GM23338 (cell line): ENCODE data around the gene TRAIP.

Source experiments
- CREB1 ChIP-seq: fragments of 250-450 bp; sonication (Bioruptor Pico); IDR thresholded peaks from 2 replicates; pipeline ENCODE4 v1.5.0; 2020; ENCODE audit warnings: low read depth, mild to moderate bottlenecking, moderate library complexity
- EZH2 ChIP-seq: fragments of 200-600 bp; sonication (generic); IDR thresholded peaks from one replicate; pipeline ENCODE4 v1.8.0; 2017; ENCODE audit warnings: antibody characterized with exemption, mild to moderate bottlenecking, low read depth; ENCODE audit not compliant: unreplicated experiment
- EZH2phosphoT487 ChIP-seq: fragments of 200-600 bp; sonication (generic); IDR thresholded peaks from one replicate; pipeline ENCODE4 v1.8.1; 2018; ENCODE audit warnings: antibody characterized with exemption; ENCODE audit not compliant: unreplicated experiment
- POLR2AphosphoS5 ChIP-seq: IDR thresholded peaks from 2 replicates; pipeline ENCODE4 v1.6.1; 2016; ENCODE audit warnings: antibody characterized with exemption, low read depth
- TF ChIP-seq, protein P1 (sequence below), 2 experiments: fragments of 200-600 bp in 1 of 2; sonication (generic) in 1 of 2; conservative IDR thresholded peaks; 2 replicates each; pipeline versions ENCODE4 v1.5.1 to v1.6.1; 2016 to 2017; ENCODE audit warnings: antibody characterized with exemption in 2 of 2, low read depth in 2 of 2, mild to moderate bottlenecking in 2 of 2, moderate library complexity in 1 of 2
- TF ChIP-seq, protein P2 (sequence below): IDR thresholded peaks from one replicate; pipeline ENCODE4 v1.6.1; 2018; ENCODE audit warnings: antibody characterized with exemption; ENCODE audit not compliant: unreplicated experiment

- no peak for TF ChIP-seq EZH2
- TF ChIP-seq, protein P1, sequence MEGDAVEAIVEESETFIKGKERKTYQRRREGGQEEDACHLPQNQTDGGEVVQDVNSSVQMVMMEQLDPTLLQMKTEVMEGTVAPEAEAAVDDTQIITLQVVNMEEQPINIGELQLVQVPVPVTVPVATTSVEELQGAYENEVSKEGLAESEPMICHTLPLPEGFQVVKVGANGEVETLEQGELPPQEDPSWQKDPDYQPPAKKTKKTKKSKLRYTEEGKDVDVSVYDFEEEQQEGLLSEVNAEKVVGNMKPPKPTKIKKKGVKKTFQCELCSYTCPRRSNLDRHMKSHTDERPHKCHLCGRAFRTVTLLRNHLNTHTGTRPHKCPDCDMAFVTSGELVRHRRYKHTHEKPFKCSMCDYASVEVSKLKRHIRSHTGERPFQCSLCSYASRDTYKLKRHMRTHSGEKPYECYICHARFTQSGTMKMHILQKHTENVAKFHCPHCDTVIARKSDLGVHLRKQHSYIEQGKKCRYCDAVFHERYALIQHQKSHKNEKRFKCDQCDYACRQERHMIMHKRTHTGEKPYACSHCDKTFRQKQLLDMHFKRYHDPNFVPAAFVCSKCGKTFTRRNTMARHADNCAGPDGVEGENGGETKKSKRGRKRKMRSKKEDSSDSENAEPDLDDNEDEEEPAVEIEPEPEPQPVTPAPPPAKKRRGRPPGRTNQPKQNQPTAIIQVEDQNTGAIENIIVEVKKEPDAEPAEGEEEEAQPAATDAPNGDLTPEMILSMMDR (conservative IDR thresholded peaks at IDR 0.05; ENCODE audit: low read depth in 2 of 2), result no peak
- TF ChIP-seq POLR2AphosphoS5, result no peak
- TF ChIP-seq, protein P2, sequence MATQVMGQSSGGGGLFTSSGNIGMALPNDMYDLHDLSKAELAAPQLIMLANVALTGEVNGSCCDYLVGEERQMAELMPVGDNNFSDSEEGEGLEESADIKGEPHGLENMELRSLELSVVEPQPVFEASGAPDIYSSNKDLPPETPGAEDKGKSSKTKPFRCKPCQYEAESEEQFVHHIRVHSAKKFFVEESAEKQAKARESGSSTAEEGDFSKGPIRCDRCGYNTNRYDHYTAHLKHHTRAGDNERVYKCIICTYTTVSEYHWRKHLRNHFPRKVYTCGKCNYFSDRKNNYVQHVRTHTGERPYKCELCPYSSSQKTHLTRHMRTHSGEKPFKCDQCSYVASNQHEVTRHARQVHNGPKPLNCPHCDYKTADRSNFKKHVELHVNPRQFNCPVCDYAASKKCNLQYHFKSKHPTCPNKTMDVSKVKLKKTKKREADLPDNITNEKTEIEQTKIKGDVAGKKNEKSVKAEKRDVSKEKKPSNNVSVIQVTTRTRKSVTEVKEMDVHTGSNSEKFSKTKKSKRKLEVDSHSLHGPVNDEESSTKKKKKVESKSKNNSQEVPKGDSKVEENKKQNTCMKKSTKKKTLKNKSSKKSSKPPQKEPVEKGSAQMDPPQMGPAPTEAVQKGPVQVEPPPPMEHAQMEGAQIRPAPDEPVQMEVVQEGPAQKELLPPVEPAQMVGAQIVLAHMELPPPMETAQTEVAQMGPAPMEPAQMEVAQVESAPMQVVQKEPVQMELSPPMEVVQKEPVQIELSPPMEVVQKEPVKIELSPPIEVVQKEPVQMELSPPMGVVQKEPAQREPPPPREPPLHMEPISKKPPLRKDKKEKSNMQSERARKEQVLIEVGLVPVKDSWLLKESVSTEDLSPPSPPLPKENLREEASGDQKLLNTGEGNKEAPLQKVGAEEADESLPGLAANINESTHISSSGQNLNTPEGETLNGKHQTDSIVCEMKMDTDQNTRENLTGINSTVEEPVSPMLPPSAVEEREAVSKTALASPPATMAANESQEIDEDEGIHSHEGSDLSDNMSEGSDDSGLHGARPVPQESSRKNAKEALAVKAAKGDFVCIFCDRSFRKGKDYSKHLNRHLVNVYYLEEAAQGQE, result no peak
- TF ChIP-seq EZH2phosphoT487, result no peak
- no peak for TF ChIP-seq CREB1 (CRISPR knock-in tag)
These were observed 16.0 kb downstream of the TRAIP start for GRCh38 chr3:49840388-49840787.
